Adipocyte (in vitro differentiated cells): ENCODE results near the gene SH3BP4.

ENCODE experiments used
- DNase-seq: peaks from one replicate; pipeline ENCODE4 v3.0.0-alpha.2; 2015; ENCODE audit warnings: low read depth
- H3K27me3 ChIP-seq: replicated peaks from 2 replicates; pipeline ENCODE4 v1.7.0; 2013; ENCODE audit warnings: mild to moderate bottlenecking, low read length, moderate library complexity; ENCODE audit not compliant: control insufficient read depth, insufficient read depth
- H3K36me3 ChIP-seq: 2 replicates; pipeline ENCODE4 v1.7.0; 2013; ENCODE audit warnings: low read length, mild to moderate bottlenecking, moderate library complexity; ENCODE audit not compliant: control insufficient read depth, insufficient read depth, severe bottlenecking
- H3K4me1 ChIP-seq: 2 replicates; pipeline ENCODE4 v1.7.0; 2013; ENCODE audit warnings: mild to moderate bottlenecking, low read length, moderate library complexity; ENCODE audit not compliant: control insufficient read depth, insufficient read depth
- H3K4me3 ChIP-seq: 2 replicates; pipeline ENCODE4 v1.7.0; 2013; ENCODE audit warnings: mild to moderate bottlenecking, low read length, moderate library complexity
- H3K9ac ChIP-seq: 2 replicates; pipeline ENCODE4 v1.7.0; 2013; ENCODE audit warnings: mild to moderate bottlenecking, low read length, moderate library complexity
- H3K9me3 ChIP-seq: 2 replicates; pipeline ENCODE4 v1.7.0; 2013; ENCODE audit warnings: mild to moderate bottlenecking, low read length, moderate library complexity; ENCODE audit not compliant: control insufficient read depth

The SH3BP4 gene

DNA sequence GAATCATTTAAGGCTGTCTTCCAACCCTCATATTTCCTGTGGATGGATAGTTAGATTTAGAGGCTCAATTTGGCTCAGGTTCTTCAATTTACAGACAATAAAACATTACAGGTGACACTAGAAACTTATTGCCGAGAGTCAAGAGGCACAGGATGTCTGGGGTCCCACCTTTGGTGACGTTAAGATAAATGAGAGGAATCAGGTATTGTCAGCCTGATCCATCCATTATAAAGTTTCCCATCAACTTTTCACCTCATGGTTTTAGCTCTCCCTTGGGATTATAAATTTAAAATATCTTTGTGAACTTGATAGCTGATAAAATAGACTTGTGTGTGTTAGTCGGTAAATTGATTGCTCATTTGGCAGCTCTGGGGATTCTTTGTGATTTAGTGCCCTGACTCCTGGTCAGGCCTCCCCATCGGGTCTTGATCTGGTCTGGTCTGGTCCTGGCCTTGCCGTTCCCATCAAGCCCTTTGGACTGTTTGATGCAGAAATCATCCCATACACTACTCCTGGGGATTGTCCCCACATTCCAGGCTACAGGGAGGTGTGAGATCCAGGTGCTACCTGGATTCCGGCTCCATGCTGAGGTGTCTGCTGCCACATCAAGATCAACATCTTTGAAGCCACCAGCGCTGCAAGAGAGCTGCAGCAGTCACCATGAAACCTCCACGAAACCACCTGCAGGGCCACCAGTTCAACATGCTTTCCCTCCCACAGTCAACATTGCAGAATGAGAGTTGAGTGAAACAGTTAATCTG lies 130.9 kb downstream of the SH3BP4 start:
- H3K4me1 ChIP-seq: no peaks in the 10 kb centered on the region
- no peaks in the 10 kb centered on the region for H3K36me3 ChIP-seq

DNA sequence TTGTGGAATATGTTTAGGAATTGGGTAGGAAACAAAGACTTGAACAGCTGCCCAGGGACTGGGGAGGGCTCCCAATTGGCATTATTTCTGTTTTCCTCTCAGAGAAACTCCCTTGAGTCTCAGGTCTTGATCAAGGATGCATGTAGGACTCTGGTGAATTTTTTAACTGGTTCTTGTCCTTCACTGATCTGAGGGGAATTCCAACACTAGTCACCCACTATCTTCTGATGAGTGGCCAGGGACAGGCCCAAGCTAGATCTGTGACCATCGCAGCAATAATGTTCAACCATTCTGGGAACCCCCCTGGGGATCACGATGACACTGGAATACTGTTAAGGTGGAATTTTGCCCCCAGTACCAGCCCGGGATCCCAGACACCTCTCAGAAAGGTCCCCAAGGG lies 132.0 kb downstream of the SH3BP4 start:
- Histone ChIP-seq H3K9me3 (peaks cover 6% of the 10 kb centered on the region), H3K36me3 (no peaks in the 10 kb centered on the region), H3K27me3 (peaks cover 8% of the 10 kb centered on the region), H3K4me1 (peaks cover 4% of the 10 kb centered on the region), H3K9ac (no peak overlapping the region), H3K4me3 (no peak overlapping the region)
- DNase-seq: no peak

More for the DNA sequence above, 130.9 kb downstream of the SH3BP4 start:
- Histone ChIP-seq H3K9ac (no peak overlapping the region), H3K27me3 (peaks cover 3% of the 10 kb centered on the region), H3K9me3 (peaks cover 6% of the 10 kb centered on the region), H3K4me3 (no peak overlapping the region)
- DNase-seq: no peak

DNA sequence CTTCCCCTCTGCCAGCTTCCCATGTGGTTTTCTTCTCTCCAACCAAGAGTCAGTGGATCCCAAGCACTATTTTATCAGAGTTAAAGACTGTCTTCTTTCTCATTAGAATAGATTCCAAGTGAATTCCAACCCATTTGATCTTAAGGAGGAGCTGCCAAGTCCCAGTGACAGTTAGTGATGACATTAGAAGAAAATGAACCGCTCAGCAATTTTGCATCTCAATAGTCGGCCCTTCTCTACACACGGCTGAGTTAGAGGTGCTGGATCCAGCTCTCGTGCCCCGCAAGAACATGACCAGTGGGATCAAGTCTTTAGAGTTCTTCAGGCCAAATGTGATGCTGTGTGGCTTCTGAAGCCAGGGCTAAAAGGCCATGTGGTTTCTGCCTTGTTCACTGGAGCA lies 132.6 kb downstream of the SH3BP4 start:
- no peak for DNase-seq
- H3K27me3 ChIP-seq: peaks cover 8% of the 10 kb centered on the region
- H3K9me3 ChIP-seq: peaks cover 6% of the 10 kb centered on the region
- H3K4me3 ChIP-seq: no peak overlapping the region
- no peak overlapping the region for H3K9ac ChIP-seq
- H3K4me1 ChIP-seq: peaks cover 4% of the 10 kb centered on the region
- H3K36me3 ChIP-seq: no peaks in the 10 kb centered on the region

DNA sequence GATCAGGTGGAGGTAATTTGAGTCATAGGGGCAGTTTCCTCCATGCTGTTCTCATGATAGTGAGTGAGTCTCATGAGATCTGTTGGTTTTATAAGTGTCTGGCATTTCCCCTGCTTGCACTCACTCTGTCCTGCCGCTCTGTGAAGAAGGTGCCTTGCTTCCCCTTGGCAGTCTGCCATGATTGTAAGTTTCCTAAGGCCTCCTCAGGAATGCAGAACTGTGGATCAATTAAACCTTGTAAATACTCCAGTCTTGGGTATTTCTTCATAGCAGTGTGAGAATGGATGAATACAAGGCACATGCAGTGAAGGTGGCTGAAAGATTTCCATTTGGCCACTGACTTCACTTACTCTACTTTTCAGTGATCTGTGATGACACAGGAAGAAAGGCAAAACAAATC lies 133.7 kb downstream of the SH3BP4 start:
- Histone ChIP-seq H3K27me3 (peaks cover 8% of the 10 kb centered on the region), H3K4me3 (no peak overlapping the region), H3K4me1 (peaks cover 4% of the 10 kb centered on the region), H3K9ac (no peak overlapping the region), H3K9me3 (peaks cover 6% of the 10 kb centered on the region), H3K36me3 (no peaks in the 10 kb centered on the region)
- peak; percentile 54 for DNase-seq

DNA sequence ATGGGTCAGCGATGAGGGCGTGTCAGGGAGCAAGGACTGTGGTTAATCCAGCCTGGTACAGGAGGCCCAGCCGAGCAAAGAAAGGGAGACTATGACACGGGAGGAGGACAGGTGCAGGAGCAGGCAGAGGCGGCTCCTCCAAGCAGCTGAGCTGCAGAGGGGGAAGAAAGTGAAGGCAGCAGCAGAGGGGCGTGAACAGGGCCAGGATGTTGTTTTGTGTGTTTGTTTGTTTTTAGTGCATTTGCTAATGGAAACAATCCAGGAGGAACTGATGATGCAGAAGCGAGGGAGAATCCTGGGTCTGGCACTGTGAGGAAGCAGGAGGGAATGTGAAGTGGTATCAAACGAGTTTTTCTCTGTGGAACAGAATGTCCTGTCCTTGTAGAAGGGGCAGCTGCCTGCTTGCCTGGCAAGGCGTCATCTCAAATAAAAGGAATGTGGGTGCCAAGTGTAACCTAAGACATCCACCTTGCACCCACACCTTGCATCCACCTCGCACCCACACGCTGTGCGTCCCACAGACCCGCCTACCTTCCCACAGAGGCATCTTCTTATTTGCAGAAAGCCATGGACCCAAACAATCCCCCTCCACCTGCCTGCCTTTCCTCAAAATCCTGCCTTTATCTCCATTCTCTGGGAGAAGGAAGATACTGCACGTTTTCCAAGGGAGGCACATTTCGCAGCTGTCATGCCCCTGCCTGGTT lies 134.8 kb downstream of the SH3BP4 start:
- Histone ChIP-seq H3K36me3 (no peaks in the 10 kb centered on the region), H3K4me1 (peaks cover 4% of the 10 kb centered on the region), H3K27me3 (peaks cover 8% of the 10 kb centered on the region), H3K9ac (no peak overlapping the region), H3K4me3 (no peak overlapping the region), H3K9me3 (peaks cover 6% of the 10 kb centered on the region)
- DNase-seq: no peak

DNA sequence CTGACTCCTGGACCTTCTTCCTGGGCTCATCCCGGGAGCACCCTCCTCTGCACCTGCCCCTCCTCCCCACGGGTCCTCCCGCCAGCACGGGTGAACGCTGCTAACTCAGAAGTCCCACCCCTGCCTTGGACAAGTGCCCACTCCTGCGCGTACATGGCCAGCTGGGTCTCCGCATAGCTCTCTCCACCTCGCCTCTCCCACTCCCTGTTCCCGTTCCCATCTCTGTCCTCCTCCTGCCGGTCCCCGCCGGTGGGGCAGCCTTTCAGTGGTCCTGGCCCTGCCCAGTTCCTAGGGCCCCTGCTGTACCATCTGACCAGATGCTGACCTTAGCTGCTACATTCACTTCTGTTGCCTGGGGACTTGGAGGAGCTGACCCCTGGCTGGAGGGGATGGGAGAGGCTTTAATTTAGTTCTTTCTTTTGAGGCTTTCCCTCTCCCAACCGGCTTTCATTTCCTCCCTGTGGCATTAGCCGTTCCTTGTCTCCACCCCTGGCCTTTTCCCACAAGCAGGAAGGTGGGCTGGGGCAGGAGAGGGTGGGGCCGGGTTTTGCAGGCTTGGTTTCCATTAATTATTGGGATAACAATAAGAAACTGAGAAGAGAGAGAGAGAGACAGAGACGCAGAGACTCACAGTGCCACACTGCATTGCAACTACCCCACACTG lies 136.1 kb downstream of the SH3BP4 start:
- Histone ChIP-seq H3K9me3 (peaks cover 6% of the 10 kb centered on the region), H3K4me1 (peaks cover 4% of the 10 kb centered on the region), H3K27me3 (peaks cover 8% of the 10 kb centered on the region), H3K9ac (peak overlapping the region; percentile 17), H3K4me3 (peak overlapping the region; percentile 49), H3K36me3 (no peaks in the 10 kb centered on the region)
- no peak for DNase-seq

DNA sequence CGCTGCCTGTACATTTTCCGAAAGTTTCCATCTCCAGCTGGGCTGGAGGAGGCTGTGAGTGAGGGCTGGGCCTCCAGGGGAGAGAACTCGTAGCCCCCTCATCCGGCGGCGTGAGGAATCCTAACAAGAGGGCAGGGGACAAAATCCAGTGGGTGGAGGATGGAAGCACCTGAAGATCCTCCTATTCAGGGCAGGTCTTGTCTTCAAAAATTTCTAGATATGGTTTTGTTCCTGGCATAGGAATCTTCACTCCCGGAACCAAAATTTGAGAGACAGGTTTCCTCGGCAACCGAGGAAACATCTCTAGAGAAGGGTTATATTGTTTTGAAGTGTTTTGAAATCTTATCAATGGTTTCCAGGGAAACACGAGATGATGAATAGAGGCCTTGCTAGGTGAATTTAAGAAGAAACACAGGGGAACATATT lies 136.7 kb downstream of the SH3BP4 start:
- Histone ChIP-seq H3K4me1 (peaks cover 4% of the 10 kb centered on the region), H3K4me3 (peak overlapping the region; percentile 49), H3K9ac (no peak overlapping the region), H3K36me3 (no peaks in the 10 kb centered on the region), H3K27me3 (peaks cover 8% of the 10 kb centered on the region), H3K9me3 (peaks cover 6% of the 10 kb centered on the region)
- no peak for DNase-seq

DNA sequence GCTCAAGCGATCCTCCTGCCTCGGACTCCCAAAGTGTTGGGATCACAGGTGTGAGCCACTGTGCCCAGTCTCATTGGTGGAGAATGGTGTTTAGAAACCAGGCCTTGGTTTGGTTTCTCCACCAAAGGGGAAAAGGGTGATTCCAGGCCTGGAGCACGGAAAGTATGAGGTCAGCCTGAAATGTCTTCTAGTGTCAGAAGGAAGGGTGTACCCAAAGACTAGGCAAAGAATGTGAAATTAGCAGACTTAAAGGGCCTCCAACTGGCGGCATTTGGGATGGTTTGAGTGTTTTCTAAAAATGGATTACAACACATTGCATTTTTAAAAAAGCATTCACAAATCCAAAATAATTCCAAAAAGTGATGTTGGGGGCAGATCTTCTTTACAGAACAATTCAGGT lies 139.6 kb downstream of the SH3BP4 start:
- Histone ChIP-seq H3K36me3 (no peaks in the 10 kb centered on the region), H3K9me3 (no peaks in the 10 kb centered on the region), H3K9ac (no peak overlapping the region), H3K27me3 (peaks cover 8% of the 10 kb centered on the region), H3K4me1 (peaks cover 4% of the 10 kb centered on the region), H3K4me3 (no peak overlapping the region)
- peak; percentile 14 for DNase-seq

DNA sequence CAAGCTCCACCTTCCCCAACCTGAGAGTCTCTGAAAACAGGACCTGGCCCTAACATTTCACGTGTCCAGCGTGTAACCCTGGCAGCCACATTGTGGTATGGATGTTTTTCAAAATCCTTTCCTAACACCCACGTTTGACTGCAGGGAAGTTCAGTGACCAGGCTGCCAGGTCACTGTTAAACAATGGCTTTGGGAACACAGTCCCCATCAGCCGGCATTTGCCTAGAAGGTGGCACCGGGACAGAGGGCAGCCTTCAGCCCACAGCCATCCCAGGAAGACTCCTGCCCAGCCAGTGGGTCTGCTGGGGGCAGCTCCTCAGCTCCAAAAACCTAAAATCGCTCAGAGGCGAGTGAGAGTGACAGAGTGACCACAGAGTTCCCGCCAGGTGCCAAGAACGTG lies 140.2 kb downstream of the SH3BP4 start:
- Histone ChIP-seq H3K36me3 (no peaks in the 10 kb centered on the region), H3K9ac (no peak overlapping the region), H3K4me3 (no peak overlapping the region), H3K27me3 (peaks cover 8% of the 10 kb centered on the region), H3K4me1 (peaks cover 4% of the 10 kb centered on the region), H3K9me3 (no peaks in the 10 kb centered on the region)
- DNase-seq: no peak

DNA sequence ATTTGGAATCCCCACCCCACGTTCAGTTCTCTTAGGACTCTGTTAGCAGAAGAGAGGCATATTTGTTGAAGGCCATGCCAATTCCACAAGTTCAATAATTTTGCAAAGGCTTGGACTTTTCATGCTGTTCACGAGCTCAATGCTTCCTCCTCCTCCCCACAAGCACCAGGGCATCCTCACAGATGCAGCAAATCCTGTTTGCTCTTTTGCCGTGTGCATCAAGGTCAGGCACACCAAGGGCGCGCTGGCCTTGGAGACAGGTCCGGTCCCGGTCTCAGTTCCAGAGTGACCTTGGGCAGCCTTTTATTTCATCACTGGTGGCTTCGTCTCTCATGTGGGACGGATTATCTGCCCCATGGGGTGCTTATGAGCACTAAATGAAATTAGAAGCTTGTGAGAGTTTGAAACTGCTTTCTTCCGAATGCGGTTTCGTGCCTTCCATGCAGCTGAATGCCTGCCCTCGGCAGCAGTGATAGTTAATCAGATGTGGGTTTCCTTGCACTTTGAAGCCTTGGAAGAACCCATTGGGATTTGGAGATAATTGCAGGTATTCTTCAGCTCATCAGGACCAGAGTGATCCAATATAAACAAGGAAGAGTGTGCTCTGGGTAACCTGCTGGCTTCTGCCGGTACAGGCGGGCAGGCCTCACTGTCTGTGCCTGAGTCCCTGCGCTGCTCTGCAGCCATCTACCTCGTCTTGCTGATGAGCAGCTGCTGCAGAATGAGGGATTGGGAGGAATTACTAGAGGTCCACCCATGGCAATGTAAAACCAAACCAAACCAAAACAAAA lies 140.8 kb downstream of the SH3BP4 start:
- H3K36me3 ChIP-seq: no peaks in the 10 kb centered on the region
- no peaks in the 10 kb centered on the region for H3K9me3 ChIP-seq
- no peak overlapping the region for H3K9ac ChIP-seq
- no peak for DNase-seq
- H3K4me3 ChIP-seq: no peak overlapping the region
- H3K4me1 ChIP-seq: peaks cover 4% of the 10 kb centered on the region
- H3K27me3 ChIP-seq: peaks cover 6% of the 10 kb centered on the region

DNA sequence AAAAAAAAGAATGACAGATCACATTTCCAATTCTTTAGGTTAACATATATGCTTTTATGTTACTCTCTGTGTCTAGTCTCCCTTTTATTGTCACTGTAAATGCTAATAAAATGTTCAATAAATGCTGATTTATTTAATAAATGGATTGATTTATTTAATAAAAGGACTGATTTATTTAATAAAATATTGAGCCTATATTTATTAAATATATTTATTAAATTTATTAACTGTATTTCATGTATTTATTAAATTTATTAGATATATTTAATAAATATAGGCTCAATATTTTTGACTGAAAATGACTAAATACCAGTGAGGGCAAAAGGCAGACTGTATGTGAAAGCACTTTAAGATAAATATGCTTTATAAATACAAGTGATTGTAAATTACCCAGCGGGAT lies 142.6 kb downstream of the SH3BP4 start:
- no peaks in the 10 kb centered on the region for H3K27me3 ChIP-seq
- H3K4me3 ChIP-seq: no peak overlapping the region
- H3K4me1 ChIP-seq: peaks cover 5% of the 10 kb centered on the region
- H3K9me3 ChIP-seq: no peaks in the 10 kb centered on the region
- H3K9ac ChIP-seq: no peak overlapping the region
- no peak for DNase-seq
- H3K36me3 ChIP-seq: no peaks in the 10 kb centered on the region
